Vagina (tissue), 2 donors: Measurements from ENCODE around the gene TNFRSF25. TPM values are rescaled to one million over a fixed set of nuclear protein-coding genes. Genes with fewer than 3 reads are reported as not detected.

Experiments
- DNase-seq, 2 donors: peaks; one replicate each; pipeline ENCODE4 v3.0.0-alpha.2; 2017; ENCODE audit errors: extremely low spot score in 2 of 2
- H3K27ac ChIP-seq: fragments of 200-600 bp; sonication (generic); one replicate; pipeline ENCODE4 v1.5.1; 2019
- H3K27me3 ChIP-seq: fragments of 200-600 bp; sonication (generic); one replicate; pipeline ENCODE4 v1.5.1; 2019
- H3K36me3 ChIP-seq, 2 donors: fragments of 200-600 bp; sonication (generic); one replicate each; pipeline ENCODE4 v1.5.1; 2017 to 2019
- H3K4me1 ChIP-seq: fragments of 200-600 bp; sonication (generic); one replicate; pipeline ENCODE4 v1.5.1; 2019
- H3K4me3 ChIP-seq, 2 donors: fragments of 200-600 bp; sonication (generic); 1 replicate in 1 of 2; 2 replicates in 1 of 2; pipeline ENCODE4 v1.5.1; 2016 to 2019
- H3K9me3 ChIP-seq: fragments of 200-600 bp; sonication (generic); one replicate; pipeline ENCODE4 v1.5.1; 2019
- CTCF ChIP-seq, 3 experiments: fragments of 450-650 bp in 2 of 3; fragments of 200-600 bp in 1 of 3; sonication (generic) in 1 of 3; IDR thresholded peaks; one replicate each; pipeline ENCODE4 v1.5.1; 2017 to 2019; ENCODE audit warnings: antibody characterized with exemption in 3 of 3, mild to moderate bottlenecking in 2 of 3, moderate library complexity in 2 of 3
- POLR2A ChIP-seq, 2 donors: fragments of 450-650 bp; IDR thresholded peaks; one replicate each; pipeline ENCODE4 v1.6.1; 2017; ENCODE audit warnings: antibody characterized with exemption in 2 of 2, mild to moderate bottlenecking in 2 of 2, moderate library complexity in 2 of 2
- POLR2AphosphoS5 ChIP-seq, 2 donors: sonication (generic); formaldehyde crosslinking; IDR thresholded peaks; one replicate each; pipeline ENCODE4 v1.9.0; 2017; ENCODE audit warnings: antibody characterized with exemption in 2 of 2, mild to moderate bottlenecking in 2 of 2, low read depth in 1 of 2; ENCODE audit not compliant: insufficient read depth in 1 of 2
- intact Hi-C: fragments of 100-400 bp; cut with DNase I; formaldehyde crosslinking; loops from one replicate; pipeline ENCODE4 v1.15.1; 2023
- total RNA-seq: library from RNA; depleted of rRNA; stranded (reverse); fragments of >200 nt; gene quantifications from one replicate; pipeline ENCODE4 v1.2.3, GENCODE V29; 2016

The TNFRSF25 gene
- total RNA-seq, 1 donor from 2014 or later = 32.7 TPM

DNA sequence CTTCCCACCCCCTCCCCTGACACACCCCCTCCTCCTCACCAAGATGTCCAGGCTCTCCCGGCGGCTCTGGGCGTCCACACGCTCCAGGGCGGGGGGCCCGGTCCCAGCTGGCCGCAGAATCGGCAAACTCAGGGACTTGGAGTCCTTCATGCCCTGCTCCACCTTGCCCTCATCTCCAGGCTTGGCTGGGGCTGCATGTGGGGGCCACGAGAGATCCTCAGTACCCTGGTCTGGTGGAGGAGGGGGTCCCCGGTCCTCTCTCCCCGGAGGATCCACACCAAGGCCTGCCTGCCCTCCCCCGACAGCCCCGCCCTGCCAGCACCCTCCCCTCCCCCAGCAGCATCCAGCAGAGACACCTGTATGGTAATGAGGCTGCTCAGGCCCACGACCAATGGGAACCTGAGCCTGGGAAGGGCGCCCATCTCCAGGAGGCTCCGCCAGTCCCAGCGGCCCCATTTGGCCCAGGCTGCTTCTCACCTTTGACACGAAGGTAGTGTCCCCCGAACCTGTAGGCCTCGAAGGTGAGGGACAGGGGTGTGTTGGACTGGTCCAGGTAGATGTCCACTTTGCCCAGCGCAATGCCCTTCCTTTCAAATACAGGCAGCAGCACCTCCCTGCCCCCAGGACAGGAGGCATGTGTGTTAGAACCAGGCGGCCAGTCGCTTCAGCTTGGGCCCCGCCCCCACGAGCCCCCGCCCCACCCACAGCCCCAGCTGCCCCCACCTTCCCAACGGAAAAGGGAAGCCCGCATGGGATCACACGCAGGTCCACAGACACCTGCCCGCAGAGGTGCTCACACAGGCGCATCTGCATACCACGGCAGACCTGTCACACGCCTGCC lies 8.2 kb upstream of the TNFRSF25 start:
- H3K9me3 ChIP-seq = no peaks in the 10 kb centered on the region
- no peak for DNase-seq
- no peak overlapping the region for H3K27ac ChIP-seq
- no peaks in the 10 kb centered on the region for H3K4me1 ChIP-seq
- no peaks in the 10 kb centered on the region for H3K27me3 ChIP-seq
- TF ChIP-seq POLR2A (IDR thresholded peaks at IDR 0.05) (no peak), CTCF (IDR thresholded peaks at IDR 0.05) (no peak), POLR2AphosphoS5 (IDR thresholded peaks at IDR 0.05; ENCODE audit: insufficient read depth in 1 of 2, low read depth in 1 of 2) (no peak)
- peaks cover 0 to 10% of the 10 kb centered on the region in 2 donors for H3K36me3 ChIP-seq
- intact Hi-C loops = no loop called here
- no peak overlapping the region for H3K4me3 ChIP-seq

- peaks cover 0 to 13% of the 10 kb centered on the region in 2 donors for H3K36me3 ChIP-seq
- TF ChIP-seq POLR2AphosphoS5 (IDR thresholded peaks at IDR 0.05; ENCODE audit: insufficient read depth in 1 of 2, low read depth in 1 of 2) (no peak), POLR2A (IDR thresholded peaks at IDR 0.05) (no peak), CTCF (IDR thresholded peaks at IDR 0.05) (no peak)
- H3K27me3 ChIP-seq = no peaks in the 10 kb centered on the region
- no peaks in the 10 kb centered on the region for H3K9me3 ChIP-seq
- intact Hi-C loops = no loop called here
- H3K4me1 ChIP-seq = no peaks in the 10 kb centered on the region
- no peak overlapping the region for H3K4me3 ChIP-seq
- no peak overlapping the region for H3K27ac ChIP-seq
- no peak for DNase-seq
Observed at GRCh38 chr1:6473156-6473555, 7.2 kb upstream of the TNFRSF25 start.

DNA sequence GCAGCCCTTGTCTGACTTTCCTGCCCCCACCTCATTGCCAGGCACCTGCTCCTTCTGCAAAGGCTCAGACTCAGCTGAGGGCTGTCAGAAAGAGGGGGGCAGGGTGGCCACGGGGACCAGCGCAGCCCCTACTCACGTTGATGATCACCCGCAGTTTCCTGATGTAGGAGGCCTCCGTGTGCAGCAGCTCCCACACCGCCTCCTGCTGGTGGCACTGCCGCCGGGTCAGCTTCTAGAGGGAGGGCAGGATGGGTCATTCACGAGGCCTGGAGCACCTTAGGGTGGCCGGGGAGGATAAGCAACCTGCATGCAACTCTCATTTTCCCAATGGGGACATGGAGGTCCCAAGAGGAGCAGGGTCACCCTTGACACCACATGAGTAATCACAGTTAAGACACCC lies 6.4 kb upstream of the TNFRSF25 start:
- DNase-seq = no peak
- TF ChIP-seq CTCF (IDR thresholded peaks at IDR 0.05) (no peak), POLR2AphosphoS5 (IDR thresholded peaks at IDR 0.05; ENCODE audit: insufficient read depth in 1 of 2, low read depth in 1 of 2) (no peak), POLR2A (IDR thresholded peaks at IDR 0.05) (no peak)
- Histone ChIP-seq H3K36me3 (peaks cover 0 to 13% of the 10 kb centered on the region in 2 donors), H3K4me3 (no peak overlapping the region), H3K9me3 (no peaks in the 10 kb centered on the region), H3K27me3 (no peaks in the 10 kb centered on the region), H3K4me1 (no peaks in the 10 kb centered on the region), H3K27ac (no peak overlapping the region)
- intact Hi-C loops = no loop called here

DNA sequence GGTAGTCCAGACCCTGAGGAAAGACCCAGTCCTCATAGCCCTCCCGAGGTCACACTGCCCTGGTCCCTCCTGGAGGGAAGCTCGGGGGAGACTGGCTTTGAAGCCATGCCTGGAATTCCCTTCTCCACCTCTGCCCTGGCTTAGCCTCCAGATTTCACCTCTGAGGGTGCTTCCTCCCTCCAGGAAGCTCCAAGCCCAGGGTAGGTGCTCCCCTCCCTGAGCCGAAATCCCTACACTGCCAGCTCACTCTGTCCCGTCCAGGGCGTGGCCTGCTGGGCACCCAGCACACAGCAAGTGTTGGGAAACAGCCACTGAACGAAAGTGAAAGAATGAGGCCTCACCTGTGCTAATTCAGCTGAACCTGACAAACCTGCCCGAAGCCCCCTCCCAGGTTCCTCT lies 6.0 kb upstream of the TNFRSF25 start:
- DNase-seq = no peak
- no peaks in the 10 kb centered on the region for H3K4me1 ChIP-seq
- H3K9me3 ChIP-seq = no peaks in the 10 kb centered on the region
- peak; percentile 37 to 38 for TF ChIP-seq POLR2AphosphoS5 (IDR thresholded peaks at IDR 0.05; ENCODE audit: insufficient read depth in 1 of 2, low read depth in 1 of 2)
- no peak for TF ChIP-seq POLR2A (IDR thresholded peaks at IDR 0.05)
- H3K4me3 ChIP-seq = no peak overlapping the region
- intact Hi-C loops = no loop called here
- H3K27me3 ChIP-seq = no peaks in the 10 kb centered on the region
- H3K27ac ChIP-seq = no peak overlapping the region
- peaks cover 0 to 13% of the 10 kb centered on the region in 2 donors for H3K36me3 ChIP-seq

DNA sequence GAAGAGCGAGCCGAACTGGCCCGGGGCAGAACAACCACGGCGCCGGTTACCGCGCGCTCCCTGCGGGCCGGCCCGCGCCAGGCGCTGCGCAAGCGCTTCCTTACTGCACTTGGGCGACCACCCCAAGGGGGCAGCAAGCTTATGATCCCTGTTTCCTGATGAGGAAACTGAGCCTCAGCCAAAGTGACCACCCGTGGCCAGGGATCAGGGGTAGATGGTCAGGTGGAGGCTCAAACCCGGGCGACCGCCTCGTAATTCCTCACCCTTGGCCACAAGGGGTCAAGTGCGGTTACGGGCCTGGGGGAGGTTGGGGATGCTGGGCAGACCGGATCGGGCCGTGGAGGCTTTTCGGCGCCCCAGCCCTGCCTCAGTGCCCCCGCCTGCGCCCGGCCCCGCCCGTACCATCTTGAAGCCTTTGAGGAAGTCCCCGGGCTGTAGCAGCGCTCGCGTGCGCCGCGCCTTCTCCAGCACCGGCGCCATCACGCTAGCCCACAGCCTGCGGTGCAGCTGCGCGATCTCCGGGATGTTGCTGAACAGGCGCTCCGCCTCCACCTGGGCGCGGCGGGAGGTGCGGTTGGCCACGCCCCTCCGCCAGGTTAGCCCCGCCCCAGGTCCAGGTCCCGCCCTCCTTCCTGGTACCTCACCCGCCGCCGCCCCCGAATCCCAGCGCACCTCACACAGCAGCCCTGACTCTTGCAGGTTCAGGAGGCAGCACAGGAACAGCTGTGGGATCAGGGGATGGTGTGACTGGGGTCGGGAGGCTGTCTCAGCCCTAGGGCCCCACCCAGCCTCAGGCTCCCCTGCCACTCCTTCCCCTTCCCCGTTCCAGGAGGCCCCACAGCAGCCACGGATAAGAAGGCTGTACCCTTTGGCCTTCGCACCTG lies 5.4 kb upstream of the TNFRSF25 start:
- Histone ChIP-seq H3K4me3 (no peak overlapping the region), H3K9me3 (no peaks in the 10 kb centered on the region), H3K27me3 (no peaks in the 10 kb centered on the region), H3K27ac (no peak overlapping the region), H3K4me1 (no peaks in the 10 kb centered on the region), H3K36me3 (peaks cover 0 to 13% of the 10 kb centered on the region in 2 donors)
- no peak for DNase-seq
- no peak for TF ChIP-seq POLR2A (IDR thresholded peaks at IDR 0.05)
- TF ChIP-seq CTCF (IDR thresholded peaks at IDR 0.05) = no peak
- TF ChIP-seq POLR2AphosphoS5 (IDR thresholded peaks at IDR 0.05; ENCODE audit: insufficient read depth in 1 of 2, low read depth in 1 of 2) = no peak
- intact Hi-C loops = no loop called here
